ENCODE results near the gene COG6. TPM values are rescaled to one million over a fixed set of nuclear protein-coding genes. Genes with fewer than 3 reads are reported as not detected.
A peak's percentile ranks its signal among the peaks of the same experiment; 100 is the strongest.

Gene COG6
- total RNA-seq, 2 experiments from 2014 or later: 30.1 to 33.2 TPM

DNA sequence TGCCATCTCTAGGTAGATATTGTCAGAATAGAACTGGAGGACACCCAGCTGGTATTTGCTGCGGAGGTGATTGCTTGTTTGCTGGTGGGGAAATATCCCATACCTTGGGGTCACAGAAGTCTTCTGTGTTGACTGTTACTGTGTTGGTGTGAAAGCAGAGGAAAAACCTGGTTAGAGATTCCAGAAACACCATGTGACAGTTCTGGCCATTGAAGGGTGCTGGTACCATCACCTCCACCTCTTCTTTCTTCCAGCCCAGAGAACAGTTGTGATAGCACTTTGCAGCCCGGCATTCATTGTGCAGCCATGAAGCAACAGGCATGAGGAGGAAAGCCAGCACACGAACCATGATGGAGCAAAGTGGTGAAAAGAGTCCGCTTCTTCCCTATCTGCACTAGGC lies 47.6 kb upstream of the COG6 start:
- H3K27ac ChIP-seq (ENCODE audit: low read depth, low read length, poor library complexity, severe bottlenecking): no peak overlapping the region
- no TSS peak for BruUV-seq (replicated peaks)
- H3K9me2 ChIP-seq (ENCODE audit: insufficient read depth, low read length): no peaks in the 10 kb centered on the region
- CTCF ChIA-PET (ENCODE audit: unreplicated experiment): no interaction called here
- H4K20me1 ChIP-seq (ENCODE audit: insufficient read depth, low read length): no peaks in the 10 kb centered on the region
- H3K4me3 ChIP-seq (ENCODE audit: low read depth, low read length, poor library complexity, severe bottlenecking): no peak overlapping the region
- no peak overlapping the region for H2AFZ ChIP-seq (ENCODE audit: low read length)
- DNase-seq (ENCODE audit: low spot score): no peak
- intact Hi-C loops (cut with micrococcal nuclease; ENCODE audit: unreplicated experiment): no loop called here
- no peak for TF ChIP-seq EZH2phosphoT487 (IDR thresholded peaks at IDR 0.05; ENCODE audit: borderline replicate concordance, low read depth, low read length)
- TF ChIP-seq, protein P1, sequence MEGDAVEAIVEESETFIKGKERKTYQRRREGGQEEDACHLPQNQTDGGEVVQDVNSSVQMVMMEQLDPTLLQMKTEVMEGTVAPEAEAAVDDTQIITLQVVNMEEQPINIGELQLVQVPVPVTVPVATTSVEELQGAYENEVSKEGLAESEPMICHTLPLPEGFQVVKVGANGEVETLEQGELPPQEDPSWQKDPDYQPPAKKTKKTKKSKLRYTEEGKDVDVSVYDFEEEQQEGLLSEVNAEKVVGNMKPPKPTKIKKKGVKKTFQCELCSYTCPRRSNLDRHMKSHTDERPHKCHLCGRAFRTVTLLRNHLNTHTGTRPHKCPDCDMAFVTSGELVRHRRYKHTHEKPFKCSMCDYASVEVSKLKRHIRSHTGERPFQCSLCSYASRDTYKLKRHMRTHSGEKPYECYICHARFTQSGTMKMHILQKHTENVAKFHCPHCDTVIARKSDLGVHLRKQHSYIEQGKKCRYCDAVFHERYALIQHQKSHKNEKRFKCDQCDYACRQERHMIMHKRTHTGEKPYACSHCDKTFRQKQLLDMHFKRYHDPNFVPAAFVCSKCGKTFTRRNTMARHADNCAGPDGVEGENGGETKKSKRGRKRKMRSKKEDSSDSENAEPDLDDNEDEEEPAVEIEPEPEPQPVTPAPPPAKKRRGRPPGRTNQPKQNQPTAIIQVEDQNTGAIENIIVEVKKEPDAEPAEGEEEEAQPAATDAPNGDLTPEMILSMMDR (conservative IDR thresholded peaks at IDR 0.05; ENCODE audit: low read length): no peak
- no peaks in the 10 kb centered on the region for H3K36me3 ChIP-seq (ENCODE audit: insufficient read depth, low read length)
- peaks cover 5% of the 10 kb centered on the region for H3K4me1 ChIP-seq (ENCODE audit: insufficient read depth, low read length, poor library complexity, severe bottlenecking)
- POLR2A ChIA-PET: interaction anchor here (1.4 to 1.8 kb wide), 2 partner anchors 20 to 22 kb away, joined by 4 to 5 read pairs; no protein-coding TSS in a partner anchor
- no peaks in the 10 kb centered on the region for H3K9me3 ChIP-seq (ENCODE audit: low read length)
- H3K79me2 ChIP-seq (ENCODE audit: insufficient read depth, low read depth, low read length): no peaks in the 10 kb centered on the region
- H3K4me2 ChIP-seq (ENCODE audit: low read length): no peak overlapping the region

DNA sequence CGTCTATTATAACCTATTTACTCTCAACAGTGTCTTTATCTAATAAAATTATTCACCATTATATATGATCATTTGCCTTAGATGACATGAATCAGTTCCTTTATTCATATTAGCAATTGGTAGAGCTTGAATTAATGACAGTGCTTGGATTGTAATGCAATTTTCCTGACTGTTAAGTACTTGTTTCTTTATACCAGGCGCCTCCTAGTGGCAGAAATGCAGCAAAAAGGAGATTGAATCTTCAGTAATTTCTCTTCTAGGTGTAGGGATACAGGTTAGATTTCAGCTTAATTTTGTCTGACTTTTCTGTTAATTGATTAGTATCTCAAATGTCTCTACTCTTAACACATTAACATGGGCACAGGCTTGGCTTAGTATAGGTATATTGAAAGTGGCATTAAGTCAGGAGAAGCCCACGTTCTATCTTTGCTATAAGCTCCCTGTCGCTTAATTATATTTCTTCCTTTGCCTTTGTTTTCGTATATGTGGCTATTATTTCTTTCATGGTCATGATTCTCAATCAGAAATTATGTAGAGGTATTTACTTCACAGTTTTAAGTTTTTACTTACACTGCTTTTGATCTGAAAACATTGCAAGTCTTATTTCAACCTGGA lies 43.3 kb upstream of the COG6 start:
- Histone ChIP-seq H3K79me2 (ENCODE audit: insufficient read depth, low read depth, low read length) (no peaks in the 10 kb centered on the region), H3K4me2 (ENCODE audit: low read length) (no peak overlapping the region), H3K9me3 (ENCODE audit: low read length) (no peaks in the 10 kb centered on the region), H3K4me1 (ENCODE audit: insufficient read depth, low read length, poor library complexity, severe bottlenecking) (no peaks in the 10 kb centered on the region), H4K20me1 (ENCODE audit: insufficient read depth, low read length) (no peaks in the 10 kb centered on the region), H3K36me3 (ENCODE audit: insufficient read depth, low read length) (no peaks in the 10 kb centered on the region), H2AFZ (ENCODE audit: low read length) (no peak overlapping the region), H3K9me2 (ENCODE audit: insufficient read depth, low read length) (no peaks in the 10 kb centered on the region), H3K4me3 (ENCODE audit: low read depth, low read length, poor library complexity, severe bottlenecking) (no peak overlapping the region), H3K27ac (ENCODE audit: low read depth, low read length, poor library complexity, severe bottlenecking) (no peak overlapping the region)
- BruUV-seq (replicated peaks): no TSS peak
- DNase-seq (ENCODE audit: low spot score): peak; percentile 83
- ChIA-PET CTCF (ENCODE audit: unreplicated experiment) (interaction anchor here (1.1 to 1.8 kb wide), 2 partner anchors 197 to 338 kb away, joined by 4 read pairs; no protein-coding TSS in a partner anchor), POLR2A (interaction anchor here (0.6 to 1.3 kb wide), 5 partner anchors 11 to 336 kb away, joined by 3 to 11 read pairs (median 3); no protein-coding TSS in a partner anchor)
- intact Hi-C loops (cut with micrococcal nuclease; ENCODE audit: unreplicated experiment): loop anchor here (1.0 to 2.0 kb wide), 2 partner anchors 197 to 467 kb away; no protein-coding TSS in a partner anchor
- TF ChIP-seq, protein P1 (conservative IDR thresholded peaks at IDR 0.05; ENCODE audit: low read length): peak; percentile 99
- TF ChIP-seq EZH2phosphoT487 (IDR thresholded peaks at IDR 0.05; ENCODE audit: borderline replicate concordance, low read depth, low read length): no peak
